SK-N-SH treated with all-trans-retinoic acid at 6 μM for 48 hours (cell line): Measurements from ENCODE around the gene CPT2.

Experiments
- ATAC-seq: fragments of 200-7000 bp; cut with Tn5 transposase; 3 replicates; pipeline ENCODE4 v1.9.1; 2020; ENCODE audit warnings: mild to moderate bottlenecking, moderate library complexity
- ARNTL ChIP-seq: fragments of 450-650 bp; formaldehyde crosslinking; IDR thresholded peaks from 2 replicates; pipeline ENCODE4 v1.5.0; 2020; ENCODE audit warnings: low read depth, mild to moderate bottlenecking, moderate library complexity, borderline replicate concordance
- BACH2 ChIP-seq: fragments of 250-450 bp; sonication (Bioruptor Pico); IDR thresholded peaks from 2 replicates; pipeline ENCODE4 v1.9.0; 2021; ENCODE audit warnings: mild to moderate bottlenecking, borderline replicate concordance
- CSDC2 ChIP-seq: fragments of 250-450 bp; sonication (Bioruptor Pico); IDR thresholded peaks from 2 replicates; pipeline ENCODE4 v1.5.0; 2020; ENCODE audit warnings: mild to moderate bottlenecking, moderate library complexity
- CSRNP3 ChIP-seq: fragments of 250-450 bp; sonication (Bioruptor Pico); IDR thresholded peaks from 2 replicates; pipeline ENCODE4 v1.5.1; 2021; ENCODE audit warnings: mild to moderate bottlenecking, moderate library complexity
- ESRRG ChIP-seq: fragments of 250-450 bp; sonication (Bioruptor Pico); IDR thresholded peaks from 2 replicates; pipeline ENCODE4 v1.6.1; 2021; ENCODE audit warnings: mild to moderate bottlenecking
- GLIS3 ChIP-seq: fragments of 250-450 bp; sonication (Bioruptor Pico); IDR thresholded peaks from 2 replicates; pipeline ENCODE4 v1.5.0; 2020; ENCODE audit warnings: mild to moderate bottlenecking, moderate library complexity
- ISL1 ChIP-seq: fragments of 250-450 bp; sonication (Bioruptor Pico); IDR thresholded peaks from 2 replicates; pipeline ENCODE4 v2.1.2; 2022; ENCODE audit warnings: mild to moderate bottlenecking, moderate library complexity
- PPARA ChIP-seq: fragments of 250-450 bp; sonication (Bioruptor Pico); IDR thresholded peaks from 2 replicates; pipeline ENCODE4 v1.5.0; 2020; ENCODE audit warnings: mild to moderate bottlenecking, borderline replicate concordance
- RARB ChIP-seq: fragments of 250-450 bp; sonication (Bioruptor Pico); IDR thresholded peaks from 2 replicates; pipeline ENCODE4 v1.8.0; 2021; ENCODE audit warnings: mild to moderate bottlenecking, moderate library complexity
- SNAI2 ChIP-seq: fragments of 250-450 bp; sonication (Bioruptor Pico); IDR thresholded peaks from 2 replicates; pipeline ENCODE4 v1.5.0; 2020; ENCODE audit warnings: mild to moderate bottlenecking, moderate library complexity
- TCF4 ChIP-seq: fragments of 250-450 bp; sonication (Bioruptor Pico); IDR thresholded peaks from 2 replicates; pipeline ENCODE4 v1.8.0; 2021; ENCODE audit warnings: mild to moderate bottlenecking, moderate library complexity, borderline replicate concordance
- TOX ChIP-seq: fragments of 250-450 bp; sonication (Bioruptor Pico); IDR thresholded peaks from 2 replicates; pipeline ENCODE4 v1.8.0; 2021; ENCODE audit warnings: mild to moderate bottlenecking, moderate library complexity, borderline replicate concordance
- TSHZ2 ChIP-seq: fragments of 250-450 bp; sonication (Bioruptor Pico); IDR thresholded peaks from 2 replicates; pipeline ENCODE4 v1.5.0; 2020; ENCODE audit warnings: mild to moderate bottlenecking, moderate library complexity
- ZC3H10 ChIP-seq: fragments of 250-450 bp; sonication (Bioruptor Pico); IDR thresholded peaks from 2 replicates; pipeline ENCODE4 v1.5.1; 2021; ENCODE audit warnings: mild to moderate bottlenecking, moderate library complexity
- ZFP3 ChIP-seq: fragments of 250-450 bp; sonication (Bioruptor Pico); IDR thresholded peaks from 2 replicates; pipeline ENCODE4 v1.5.0; 2020; ENCODE audit warnings: mild to moderate bottlenecking, moderate library complexity
- ZFP30 ChIP-seq: fragments of 450-650 bp; formaldehyde crosslinking; IDR thresholded peaks from 2 replicates; pipeline ENCODE4 v1.5.0; 2022; ENCODE audit warnings: mild to moderate bottlenecking, moderate library complexity
- ZNF565 ChIP-seq: fragments of 450-650 bp; formaldehyde crosslinking; conservative IDR thresholded peaks from 2 replicates; pipeline ENCODE4 v1.5.0; 2020; ENCODE audit warnings: low read depth, mild to moderate bottlenecking, moderate library complexity
- ZNF70 ChIP-seq: fragments of 450-650 bp; formaldehyde crosslinking; IDR thresholded peaks from 2 replicates; pipeline ENCODE4 v1.5.0; 2020; ENCODE audit warnings: mild to moderate bottlenecking, moderate library complexity
- ZNF8 ChIP-seq: fragments of 450-650 bp; formaldehyde crosslinking; IDR thresholded peaks from 2 replicates; pipeline ENCODE4 v1.5.0; 2020; ENCODE audit warnings: mild to moderate bottlenecking, moderate library complexity
- TF ChIP-seq, protein P1 (sequence below): fragments of 250-450 bp; sonication (Bioruptor Pico); IDR thresholded peaks from 2 replicates; pipeline ENCODE4 v1.8.0; 2021; ENCODE audit warnings: low read depth, mild to moderate bottlenecking, moderate library complexity, borderline replicate concordance
- TF ChIP-seq, protein P2 (sequence below): fragments of 250-450 bp; sonication (Bioruptor Pico); IDR thresholded peaks from 2 replicates; pipeline ENCODE4 v1.5.1; 2020; ENCODE audit warnings: low read depth, mild to moderate bottlenecking, moderate library complexity

The CPT2 gene

GRCh38 chr1:53255031-53255430 is 58.4 kb downstream of the CPT2 start:
- ATAC-seq, result no peak
- TF ChIP-seq RARB (CRISPR knock-in tag) (no peak), BACH2 (CRISPR knock-in tag) (no peak), ZFP30 (CRISPR knock-in tag) (no peak), ESRRG (no peak), GLIS3 (CRISPR knock-in tag) (no peak), TSHZ2 (CRISPR knock-in tag) (no peak), CSRNP3 (no peak), TOX (no peak), ZNF565 (CRISPR knock-in tag) (no peak), CSDC2 (CRISPR knock-in tag) (no peak), ZC3H10 (CRISPR knock-in tag) (no peak)

DNA sequence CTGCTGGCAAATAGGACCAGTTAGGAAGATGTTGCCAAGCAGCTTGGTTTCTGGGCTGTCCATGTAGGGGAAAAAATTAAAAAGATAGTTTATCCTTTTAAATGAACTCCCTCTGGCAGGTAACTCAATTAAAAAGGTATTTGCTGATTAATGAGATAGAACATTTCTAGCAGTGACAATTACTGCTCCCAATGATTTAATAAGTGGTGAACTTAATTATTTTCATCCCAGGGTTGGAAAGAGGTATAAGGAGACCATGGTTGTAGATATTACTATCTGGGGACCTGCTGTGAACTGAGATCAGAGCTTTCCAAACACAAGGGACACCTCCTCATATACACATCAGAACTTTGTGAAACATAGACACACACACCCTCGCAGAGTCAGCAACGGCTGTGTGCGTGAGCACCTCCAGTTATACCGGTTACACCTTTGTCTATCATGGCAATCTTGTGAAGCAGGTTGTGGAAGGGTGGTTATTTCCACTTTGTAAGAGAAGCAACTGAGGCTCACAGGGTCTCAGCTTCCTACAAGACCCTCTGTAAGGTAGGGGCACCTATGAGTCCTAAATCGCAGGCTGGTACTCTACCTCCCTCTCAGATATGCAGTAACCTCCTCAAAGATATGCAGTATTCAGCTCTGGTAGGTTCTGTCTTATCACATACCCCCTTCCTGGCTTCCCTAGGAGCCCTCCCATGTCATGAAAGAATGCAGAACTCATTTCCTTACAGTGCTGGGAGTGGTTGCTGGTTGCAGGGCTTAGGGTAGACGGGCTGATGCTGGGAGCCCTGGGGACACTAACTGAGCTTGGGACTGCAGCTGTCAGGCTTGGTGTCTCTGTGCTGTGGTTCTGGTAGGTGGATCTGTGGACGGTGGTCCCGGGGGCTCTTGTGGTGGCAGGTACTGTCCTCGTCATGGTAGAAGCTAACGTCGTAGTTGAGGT is 60.2 kb downstream of the CPT2 start:
- no peak for TF ChIP-seq TSHZ2 (CRISPR knock-in tag)
- no peak for TF ChIP-seq ISL1 (CRISPR knock-in tag)
- no peak for TF ChIP-seq ZNF70 (CRISPR knock-in tag)
- TF ChIP-seq BACH2 (CRISPR knock-in tag), result no peak
- TF ChIP-seq, protein P1, sequence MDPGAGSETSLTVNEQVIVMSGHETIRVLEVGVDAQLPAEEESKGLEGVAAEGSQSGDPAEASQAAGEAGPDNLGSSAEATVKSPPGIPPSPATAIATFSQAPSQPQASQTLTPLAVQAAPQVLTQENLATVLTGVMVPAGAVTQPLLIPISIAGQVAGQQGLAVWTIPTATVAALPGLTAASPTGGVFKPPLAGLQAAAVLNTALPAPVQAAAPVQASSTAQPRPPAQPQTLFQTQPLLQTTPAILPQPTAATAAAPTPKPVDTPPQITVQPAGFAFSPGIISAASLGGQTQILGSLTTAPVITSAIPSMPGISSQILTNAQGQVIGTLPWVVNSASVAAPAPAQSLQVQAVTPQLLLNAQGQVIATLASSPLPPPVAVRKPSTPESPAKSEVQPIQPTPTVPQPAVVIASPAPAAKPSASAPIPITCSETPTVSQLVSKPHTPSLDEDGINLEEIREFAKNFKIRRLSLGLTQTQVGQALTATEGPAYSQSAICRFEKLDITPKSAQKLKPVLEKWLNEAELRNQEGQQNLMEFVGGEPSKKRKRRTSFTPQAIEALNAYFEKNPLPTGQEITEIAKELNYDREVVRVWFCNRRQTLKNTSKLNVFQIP (CRISPR knock-in tag), result no peak
- no peak for TF ChIP-seq ZC3H10 (CRISPR knock-in tag)
- no peak for TF ChIP-seq RARB (CRISPR knock-in tag)
- no peak for TF ChIP-seq ZFP30 (CRISPR knock-in tag)
- no peak for TF ChIP-seq SNAI2 (CRISPR knock-in tag)
- TF ChIP-seq PPARA (CRISPR knock-in tag), result no peak
- no peak for TF ChIP-seq ZFP3
- no peak for TF ChIP-seq ARNTL (CRISPR knock-in tag)
- no peak for TF ChIP-seq CSDC2 (CRISPR knock-in tag)
- no peak for TF ChIP-seq TCF4
- TF ChIP-seq GLIS3 (CRISPR knock-in tag), result no peak
- TF ChIP-seq, protein P2, sequence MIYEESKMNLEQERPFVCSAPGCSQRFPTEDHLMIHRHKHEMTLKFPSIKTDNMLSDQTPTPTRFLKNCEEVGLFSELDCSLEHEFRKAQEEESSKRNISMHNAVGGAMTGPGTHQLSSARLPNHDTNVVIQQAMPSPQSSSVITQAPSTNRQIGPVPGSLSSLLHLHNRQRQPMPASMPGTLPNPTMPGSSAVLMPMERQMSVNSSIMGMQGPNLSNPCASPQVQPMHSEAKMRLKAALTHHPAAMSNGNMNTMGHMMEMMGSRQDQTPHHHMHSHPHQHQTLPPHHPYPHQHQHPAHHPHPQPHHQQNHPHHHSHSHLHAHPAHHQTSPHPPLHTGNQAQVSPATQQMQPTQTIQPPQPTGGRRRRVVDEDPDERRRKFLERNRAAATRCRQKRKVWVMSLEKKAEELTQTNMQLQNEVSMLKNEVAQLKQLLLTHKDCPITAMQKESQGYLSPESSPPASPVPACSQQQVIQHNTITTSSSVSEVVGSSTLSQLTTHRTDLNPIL (CRISPR knock-in tag), result no peak
- TF ChIP-seq ZNF565 (CRISPR knock-in tag), result no peak
- TF ChIP-seq CSRNP3, result no peak
- no peak for TF ChIP-seq ZNF8 (CRISPR knock-in tag)
- TF ChIP-seq, all 23 proteins: peak for 0
- no peak for ATAC-seq
